Activated CD4-positive, alpha-beta T cell treated with anti-CD3 and anti-CD28 coated beads for 36 hours (primary cell): ENCODE data around the gene MCM9. TPM values are rescaled to one million over a fixed set of nuclear protein-coding genes. Genes with fewer than 3 reads are reported as not detected.
"Not testable (repeated sequence)": the region's sequence is repeated elsewhere in the genome, so short reads cannot be mapped to it uniquely, and the experiment has no call there.

Source experiments
- ATAC-seq: fragments of 200-7000 bp; cut with Tn5 transposase; one replicate; pipeline ENCODE4 v1.10.0; 2021; ENCODE audit warnings: mild to moderate bottlenecking, moderate library complexity
- CTCF ChIA-PET: fragments of 350-600 bp; sonication (Branson Sonifier 250); formaldehyde crosslinking; loops from one replicate; lab custom pipeline; 2021; ENCODE audit warnings: antibody characterized with exemption; lab: Charles Lee
- POLR2A ChIA-PET: fragments of 350-600 bp; sonication (Branson Sonifier 250); formaldehyde crosslinking; loops from one replicate; lab custom pipeline; 2021; ENCODE audit warnings: antibody characterized with exemption, inconsistent platforms; lab: Charles Lee
- DNase-seq: peaks from one replicate; pipeline ENCODE4 v3.0.0-alpha.2; 2020
- H3K27ac Mint-ChIP-seq: one replicate; pipeline ENCODE4 v1.8.0; 2021; ENCODE audit warnings: mixed read lengths
- H3K27me3 Mint-ChIP-seq: one replicate; pipeline ENCODE4 v1.8.0; 2021; ENCODE audit warnings: mixed read lengths
- H3K36me3 Mint-ChIP-seq: one replicate; pipeline ENCODE4 v1.8.0; 2021; ENCODE audit warnings: low read depth, mixed read lengths
- H3K4me1 Mint-ChIP-seq: one replicate; pipeline ENCODE4 v1.8.0; 2021; ENCODE audit warnings: mixed read lengths
- H3K4me3 Mint-ChIP-seq: one replicate; pipeline ENCODE4 v1.8.0; 2021; ENCODE audit warnings: mild to moderate bottlenecking, moderate library complexity, mixed read lengths
- H3K9me3 Mint-ChIP-seq: one replicate; pipeline ENCODE4 v1.8.0; 2021; ENCODE audit warnings: low read depth, mixed read lengths
- intact Hi-C, 2 experiments: fragments of 100-400 bp; cut with DNase I in 1 of 2; cut with micrococcal nuclease in 1 of 2; formaldehyde crosslinking; loops; one replicate each; pipeline versions ENCODE4 v1.14.2 to v1.15.1; 2022 to 2024; cut with DNase I, micrococcal nuclease
- total RNA-seq, 2 experiments: library from RNA; stranded (reverse); gene quantifications; one replicate each; pipeline ENCODE4 v1.2.3, GENCODE V29; 2021

MCM9 gene
- total RNA-seq, 2 experiments from 2014 or later = 17.0 to 17.2 TPM

- Mint-ChIP-seq H3K4me3 (no peak overlapping the region), H3K36me3 (no peaks in the 10 kb centered on the region), H3K27me3 (no peaks in the 10 kb centered on the region), H3K9me3 (no peaks in the 10 kb centered on the region), H3K4me1 (peaks cover 37% of the 10 kb centered on the region), H3K27ac (no peak overlapping the region)
- ATAC-seq (no peak), DNase-seq (no peak)
- POLR2A ChIA-PET = no interaction called here
- intact Hi-C loops = no loop called here
- CTCF ChIA-PET = interaction anchor here (0.7 kb wide), 1 partner anchor 9 kb away, joined by 3 read pairs; no protein-coding TSS in a partner anchor
Measured at GRCh38 chr6:118772886-118773285, 162.1 kb downstream of the MCM9 start.

- H3K27ac Mint-ChIP-seq = no peak overlapping the region
- POLR2A ChIA-PET = no interaction called here
- no peak overlapping the region for H3K4me3 Mint-ChIP-seq
- CTCF ChIA-PET = interaction anchor here (1.3 to 2.0 kb wide), 4 partner anchors 10 to 206 kb away, joined by 3 to 7 read pairs (median 4); no protein-coding TSS in a partner anchor
- no peaks in the 10 kb centered on the region for H3K9me3 Mint-ChIP-seq
- peaks cover 26% of the 10 kb centered on the region for H3K4me1 Mint-ChIP-seq
- H3K27me3 Mint-ChIP-seq = no peaks in the 10 kb centered on the region
- no peaks in the 10 kb centered on the region for H3K36me3 Mint-ChIP-seq
- DNase-seq (no peak), ATAC-seq (no peak)
- intact Hi-C loops = no loop called here
Measured at GRCh38 chr6:118771253-118771652, 163.7 kb downstream of the MCM9 start.

- H3K4me1 Mint-ChIP-seq = peaks cover 25% of the 10 kb centered on the region
- H3K27ac Mint-ChIP-seq = no peak overlapping the region
- H3K36me3 Mint-ChIP-seq = no peaks in the 10 kb centered on the region
- intact Hi-C loops = no loop called here
- DNase-seq (no peak), ATAC-seq (no peak)
- H3K27me3 Mint-ChIP-seq = no peaks in the 10 kb centered on the region
- H3K4me3 Mint-ChIP-seq = no peak overlapping the region
- H3K9me3 Mint-ChIP-seq = no peaks in the 10 kb centered on the region
- ChIA-PET CTCF (interaction anchor here (0.8 to 2.0 kb wide), 5 partner anchors 10 to 206 kb away, joined by 3 to 7 read pairs (median 4); no protein-coding TSS in a partner anchor), POLR2A (interaction anchor here (0.6 kb wide), 1 partner anchor 14 kb away, joined by 3 read pairs; no protein-coding TSS in a partner anchor)
Measured at GRCh38 chr6:118770835-118771234, 164.1 kb downstream of the MCM9 start.

- Mint-ChIP-seq H3K36me3 (no peaks in the 10 kb centered on the region), H3K27ac (no peak overlapping the region), H3K4me3 (no peak overlapping the region), H3K4me1 (peaks cover 27% of the 10 kb centered on the region), H3K9me3 (no peaks in the 10 kb centered on the region), H3K27me3 (no peaks in the 10 kb centered on the region)
- ChIA-PET POLR2A (interaction anchor here (0.6 kb wide), 1 partner anchor 14 kb away, joined by 3 read pairs; no protein-coding TSS in a partner anchor), CTCF (interaction anchor here (0.6 to 2.0 kb wide), 7 partner anchors 10 to 441 kb away, joined by 3 to 9 read pairs (median 5); no protein-coding TSS in a partner anchor)
- ATAC-seq (no peak), DNase-seq (no peak)
- intact Hi-C loops = no loop called here
Measured at GRCh38 chr6:118770112-118770788, 164.7 kb downstream of the MCM9 start.

- H3K9me3 Mint-ChIP-seq = no peaks in the 10 kb centered on the region
- no peaks in the 10 kb centered on the region for H3K27me3 Mint-ChIP-seq
- H3K4me1 Mint-ChIP-seq = peaks cover 26% of the 10 kb centered on the region
- peak overlapping the region; percentile 89 for H3K27ac Mint-ChIP-seq
- intact Hi-C loops = loop anchor here in 1 of 2 experiments (2.0 kb wide), 1 partner anchor 58 kb away; no protein-coding TSS in a partner anchor
- no peaks in the 10 kb centered on the region for H3K36me3 Mint-ChIP-seq
- DNase-seq = peak; percentile 54
- ChIA-PET CTCF (interaction anchor here (1.0 to 2.6 kb wide), 7 partner anchors 8 to 204 kb away, joined by 3 to 9 read pairs (median 6); no protein-coding TSS in a partner anchor), POLR2A (interaction anchor here (0.6 to 0.8 kb wide), 2 partner anchors 57 to 80 kb away, joined by 3 read pairs; no protein-coding TSS in a partner anchor)
- peak; percentile 77 for ATAC-seq
- peak overlapping the region; percentile 27 for H3K4me3 Mint-ChIP-seq
Measured at GRCh38 chr6:118768904-118769325, 166.0 kb downstream of the MCM9 start.

- H3K4me1 Mint-ChIP-seq = peaks cover 26% of the 10 kb centered on the region
- H3K9me3 Mint-ChIP-seq = no peaks in the 10 kb centered on the region
- CTCF ChIA-PET = interaction anchor here (1.0 to 2.6 kb wide), 7 partner anchors 9 to 203 kb away, joined by 3 to 9 read pairs (median 6); no protein-coding TSS in a partner anchor
- peak overlapping the region; percentile 89 for H3K27ac Mint-ChIP-seq
- no peaks in the 10 kb centered on the region for H3K36me3 Mint-ChIP-seq
- DNase-seq = no peak
- no peak for ATAC-seq
- no peaks in the 10 kb centered on the region for H3K27me3 Mint-ChIP-seq
- peak overlapping the region; percentile 27 for H3K4me3 Mint-ChIP-seq
- POLR2A ChIA-PET = interaction anchor here (0.5 to 0.6 kb wide), 2 partner anchors 79 to 874 kb away, joined by 3 read pairs; no protein-coding TSS in a partner anchor
- intact Hi-C loops = loop anchor here in 1 of 2 experiments (2.0 kb wide), 1 partner anchor 58 kb away; no protein-coding TSS in a partner anchor
Measured at GRCh38 chr6:118768441-118768840, 166.5 kb downstream of the MCM9 start.

GRCh38 chr6:118765316-118765715, 169.6 kb downstream of the MCM9 start:
- not testable (repeated sequence) for H3K36me3 Mint-ChIP-seq

GRCh38 chr6:118764766-118765165, 170.2 kb downstream of the MCM9 start:
- Mint-ChIP-seq H3K4me1 (peaks cover 23% of the 10 kb centered on the region), H3K36me3 (no peaks in the 10 kb centered on the region), H3K4me3 (no peak overlapping the region), H3K27ac (no peak overlapping the region), H3K27me3 (no peaks in the 10 kb centered on the region), H3K9me3 (no peaks in the 10 kb centered on the region)
- DNase-seq (no peak), ATAC-seq (no peak)
- CTCF ChIA-PET = interaction anchor here (0.8 kb wide), 1 partner anchor 148 kb away, joined by 4 read pairs; no protein-coding TSS in a partner anchor
- intact Hi-C loops = no loop called here
- POLR2A ChIA-PET = no interaction called here

More at GRCh38 chr6:118765316-118765715, 169.6 kb downstream of the MCM9 start:
- ATAC-seq, H3K9me3 Mint-ChIP-seq, DNase-seq, intact Hi-C loops, H3K27ac Mint-ChIP-seq, CTCF ChIA-PET, POLR2A ChIA-PET, H3K4me3 Mint-ChIP-seq, H3K27me3 Mint-ChIP-seq: not testable (repeated sequence)
- peaks cover 26% of the 10 kb centered on the region for H3K4me1 Mint-ChIP-seq

Other genes starting within 250 kb of the MCM9 start
- 10 to 100 TPM; 21.2 to 28.6 TPM for gene ASF1A, start 41.0 kb downstream of the MCM9 start, total RNA-seq
- 10 to 100 TPM; 13.8 to 14.5 TPM for gene FAM184A, start 143.5 kb upstream of the MCM9 start, total RNA-seq